Activated CD4-positive, alpha-beta T cell treated with anti-CD3 and anti-CD28 coated beads, Interleukin-10, Interleukin-2, amounts not matched to agents 100 ng/mL and 50 ng/mL, durations not matched to agents 16 hours and 8 hours (primary cell): ENCODE data around the gene ASPA.
"Not testable (repeated sequence)": the region's sequence is repeated elsewhere in the genome, so short reads cannot be mapped to it uniquely, and the experiment has no call there.

Source experiments
- DNase-seq: peaks from one replicate; pipeline ENCODE4 v3.0.0-alpha.2; 2020

Gene ASPA

GRCh38 chr17:3510090-3510489 is 34.3 kb downstream of the ASPA start:
- no peak for DNase-seq

- DNase-seq: no peak
Observed at GRCh38 chr17:3511852-3512504, 36.2 kb downstream of the ASPA start.

- no peak for DNase-seq
Observed at GRCh38 chr17:3512505-3513171, 36.8 kb downstream of the ASPA start.

- DNase-seq: no peak
Observed at GRCh38 chr17:3513305-3514035, 37.7 kb downstream of the ASPA start.

- not testable (repeated sequence) for DNase-seq
Observed at GRCh38 chr17:3514167-3514566, 38.4 kb downstream of the ASPA start.

GRCh38 chr17:3514873-3515272 is 39.1 kb downstream of the ASPA start:
- DNase-seq: no peak

GRCh38 chr17:3519472-3519871 is 43.7 kb downstream of the ASPA start:
- not testable (repeated sequence) for DNase-seq

GRCh38 chr17:3524024-3524423 is 48.2 kb downstream of the ASPA start:
- DNase-seq: no peak

GRCh38 chr17:3526491-3526890 is 50.7 kb downstream of the ASPA start:
- DNase-seq: no peak

GRCh38 chr17:3526971-3527370 is 51.2 kb downstream of the ASPA start:
- no peak for DNase-seq

GRCh38 chr17:3527468-3527867 is 51.7 kb downstream of the ASPA start:
- DNase-seq: no peak

- no peak for DNase-seq
Observed at GRCh38 chr17:3527896-3528295, 52.1 kb downstream of the ASPA start.

GRCh38 chr17:3528403-3528851 is 52.6 kb downstream of the ASPA start:
- no peak for DNase-seq

- no peak for DNase-seq
Observed at GRCh38 chr17:3528880-3529511, 53.2 kb downstream of the ASPA start.

- DNase-seq: no peak
Observed at GRCh38 chr17:3529817-3530741, 54.3 kb downstream of the ASPA start.

- DNase-seq: no peak
Observed at GRCh38 chr17:3531266-3532101, 55.7 kb downstream of the ASPA start.

GRCh38 chr17:3532106-3532858 is 56.5 kb downstream of the ASPA start:
- DNase-seq: no peak

GRCh38 chr17:3532859-3533142 is 57.0 kb downstream of the ASPA start:
- DNase-seq: no peak

- no peak for DNase-seq
Observed at GRCh38 chr17:3533752-3534151, 58.0 kb downstream of the ASPA start.

- DNase-seq: no peak
Observed at GRCh38 chr17:3534881-3535252, 59.1 kb downstream of the ASPA start.
